Neural cell (in vitro differentiated cells): ENCODE data around the gene AGBL4. TPM values are rescaled to one million over a fixed set of nuclear protein-coding genes. Genes with fewer than 3 reads are reported as not detected.
A peak's percentile ranks its signal among the peaks of the same experiment; 100 is the strongest.

ENCODE experiments used
- H2AFZ ChIP-seq: fragments of 200-600, 300-800 bp; sonication (generic), shearing (Covaris generic); 2 replicates; pipeline ENCODE4 v1.6.0; 2014; ENCODE audit warnings: low read depth, mild to moderate bottlenecking, antibody characterized with exemption, low read length, moderate library complexity
- H3F3A ChIP-seq: fragments of 200-600 bp; shearing (Covaris generic); 2 replicates; pipeline ENCODE4 v1.6.1; 2016; ENCODE audit warnings: mild to moderate bottlenecking, moderate library complexity, mixed read lengths, antibody characterized with exemption, low read length; ENCODE audit not compliant: insufficient read depth, poor library complexity, severe bottlenecking
- H3K27ac ChIP-seq: fragments of 200-600, 300-800 bp; sonication (generic), shearing (Covaris generic); 2 replicates; pipeline ENCODE4 v1.5.1; 2014; ENCODE audit warnings: mild to moderate bottlenecking, low read length, moderate library complexity
- H3K27me3 ChIP-seq: fragments of 300-800, 200-600 bp; sonication (generic), shearing (Covaris generic); 2 replicates; pipeline ENCODE4 v1.6.0; 2014; ENCODE audit warnings: mild to moderate bottlenecking, low read depth, low read length, moderate library complexity; ENCODE audit not compliant: insufficient read depth
- H3K36me3 ChIP-seq: fragments of 300-800, 200-600 bp; sonication (generic), shearing (Covaris generic); 2 replicates; pipeline ENCODE4 v1.5.1; 2014; ENCODE audit warnings: mild to moderate bottlenecking, antibody characterized with exemption, low read length, moderate library complexity; ENCODE audit not compliant: insufficient read depth
- H3K4me2 ChIP-seq: fragments of 300-800, 200-600 bp; sonication (generic), shearing (Covaris generic); 2 replicates; pipeline ENCODE4 v1.6.0; 2014; ENCODE audit warnings: mild to moderate bottlenecking, low read length
- H3K4me3 ChIP-seq: fragments of 300-800, 200-600 bp; sonication (generic), shearing (Covaris generic); 2 replicates; pipeline ENCODE4 v1.5.1; 2014; ENCODE audit warnings: mild to moderate bottlenecking, low read length, moderate library complexity
- H3K79me2 ChIP-seq: fragments of 200-600 bp; shearing (Covaris generic); replicated peaks from 2 replicates; pipeline ENCODE4 v1.6.0; 2014; ENCODE audit warnings: mild to moderate bottlenecking, low read length, moderate library complexity; ENCODE audit not compliant: insufficient read depth
- H3K9ac ChIP-seq: fragments of 300-800, 200-600 bp; sonication (generic), shearing (Covaris generic); 2 replicates; pipeline ENCODE4 v1.6.1; 2016; ENCODE audit warnings: mild to moderate bottlenecking, low read length, mixed read lengths
- H3K9me2 ChIP-seq: fragments of 200-600 bp; shearing (Covaris generic); 2 replicates; pipeline ENCODE4 v1.6.1; 2016; ENCODE audit warnings: mild to moderate bottlenecking, low read length, mixed read lengths; ENCODE audit not compliant: insufficient read depth
- H3K9me3 ChIP-seq: fragments of 200-600, 300-800 bp; sonication (generic), shearing (Covaris generic); 2 replicates; pipeline ENCODE4 v1.6.1; 2016; ENCODE audit warnings: mild to moderate bottlenecking, mixed run types, low read length, moderate library complexity, mixed read lengths
- H4K20me1 ChIP-seq: fragments of 200-600 bp; shearing (Covaris generic); 2 replicates; pipeline ENCODE4 v1.6.1; 2016; ENCODE audit warnings: mild to moderate bottlenecking, mixed run types; ENCODE audit not compliant: insufficient read depth
- CTCF ChIP-seq: fragments of 450-650 bp; IDR thresholded peaks from 2 replicates; pipeline ENCODE4 v1.5.1; 2014; ENCODE audit warnings: antibody characterized with exemption, mild to moderate bottlenecking, moderate library complexity; ENCODE audit not compliant: poor library complexity, severe bottlenecking
- EP300 ChIP-seq: fragments of 450-650 bp; conservative IDR thresholded peaks from 2 replicates; pipeline ENCODE4 v1.6.1; 2014; ENCODE audit warnings: antibody characterized with exemption, mild to moderate bottlenecking, moderate library complexity; ENCODE audit not compliant: poor library complexity, severe bottlenecking
- EZH2 ChIP-seq: fragments of 200-600, 300-800 bp; shearing (Covaris generic), sonication (generic); IDR thresholded peaks from 2 replicates; pipeline ENCODE4 v1.6.1; 2014; ENCODE audit warnings: antibody characterized with exemption, low read length, borderline replicate concordance, mild to moderate bottlenecking; ENCODE audit not compliant: insufficient read depth, poor library complexity, severe bottlenecking
- MXI1 ChIP-seq: fragments of 450-650 bp; conservative IDR thresholded peaks from 2 replicates; pipeline ENCODE4 v1.6.1; 2014; ENCODE audit warnings: antibody characterized with exemption, mild to moderate bottlenecking; ENCODE audit not compliant: poor library complexity, severe bottlenecking
- POLR2AphosphoS5 ChIP-seq: IDR thresholded peaks from 2 replicates; pipeline ENCODE4 v1.6.1; 2012
- RAD21 ChIP-seq: fragments of 450-650 bp; conservative IDR thresholded peaks from 2 replicates; pipeline ENCODE4 v1.6.1; 2014; ENCODE audit warnings: antibody characterized with exemption, mild to moderate bottlenecking, moderate library complexity
- SMC3 ChIP-seq: fragments of 450-650 bp; conservative IDR thresholded peaks from 2 replicates; pipeline ENCODE4 v1.6.1; 2014; ENCODE audit warnings: antibody characterized with exemption, mild to moderate bottlenecking, moderate library complexity; ENCODE audit not compliant: poor library complexity
- TAF1 ChIP-seq: IDR thresholded peaks from 2 replicates; pipeline ENCODE4 v1.6.1; 2012; ENCODE audit warnings: low read depth
- polyA plus RNA-seq: library from polyadenylated mRNA; depleted of rRNA; stranded (reverse); fragments of >200 nt; gene quantifications from 2 replicates; pipeline ENCODE4 v1.2.3, GENCODE V29; 2014
- TF ChIP-seq, protein P1 (sequence below): IDR thresholded peaks from 2 replicates; pipeline ENCODE4 v1.6.1; 2012; ENCODE audit warnings: borderline replicate concordance

AGBL4 gene
- polyA plus RNA-seq, 1 donor from 2014 or later: 1.3 TPM

GRCh38 chr1:48820491-48820890 lies 1203.3 kb downstream of the AGBL4 start:
- no peak overlapping the region for H2AFZ ChIP-seq
- TF ChIP-seq, protein P1, sequence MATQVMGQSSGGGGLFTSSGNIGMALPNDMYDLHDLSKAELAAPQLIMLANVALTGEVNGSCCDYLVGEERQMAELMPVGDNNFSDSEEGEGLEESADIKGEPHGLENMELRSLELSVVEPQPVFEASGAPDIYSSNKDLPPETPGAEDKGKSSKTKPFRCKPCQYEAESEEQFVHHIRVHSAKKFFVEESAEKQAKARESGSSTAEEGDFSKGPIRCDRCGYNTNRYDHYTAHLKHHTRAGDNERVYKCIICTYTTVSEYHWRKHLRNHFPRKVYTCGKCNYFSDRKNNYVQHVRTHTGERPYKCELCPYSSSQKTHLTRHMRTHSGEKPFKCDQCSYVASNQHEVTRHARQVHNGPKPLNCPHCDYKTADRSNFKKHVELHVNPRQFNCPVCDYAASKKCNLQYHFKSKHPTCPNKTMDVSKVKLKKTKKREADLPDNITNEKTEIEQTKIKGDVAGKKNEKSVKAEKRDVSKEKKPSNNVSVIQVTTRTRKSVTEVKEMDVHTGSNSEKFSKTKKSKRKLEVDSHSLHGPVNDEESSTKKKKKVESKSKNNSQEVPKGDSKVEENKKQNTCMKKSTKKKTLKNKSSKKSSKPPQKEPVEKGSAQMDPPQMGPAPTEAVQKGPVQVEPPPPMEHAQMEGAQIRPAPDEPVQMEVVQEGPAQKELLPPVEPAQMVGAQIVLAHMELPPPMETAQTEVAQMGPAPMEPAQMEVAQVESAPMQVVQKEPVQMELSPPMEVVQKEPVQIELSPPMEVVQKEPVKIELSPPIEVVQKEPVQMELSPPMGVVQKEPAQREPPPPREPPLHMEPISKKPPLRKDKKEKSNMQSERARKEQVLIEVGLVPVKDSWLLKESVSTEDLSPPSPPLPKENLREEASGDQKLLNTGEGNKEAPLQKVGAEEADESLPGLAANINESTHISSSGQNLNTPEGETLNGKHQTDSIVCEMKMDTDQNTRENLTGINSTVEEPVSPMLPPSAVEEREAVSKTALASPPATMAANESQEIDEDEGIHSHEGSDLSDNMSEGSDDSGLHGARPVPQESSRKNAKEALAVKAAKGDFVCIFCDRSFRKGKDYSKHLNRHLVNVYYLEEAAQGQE: no peak
- TF ChIP-seq MXI1 (no peak), EZH2 (no peak), SMC3 (no peak), POLR2AphosphoS5 (no peak), TAF1 (no peak), CTCF (no peak), RAD21 (no peak), EP300 (no peak)
- H4K20me1 ChIP-seq: no peaks in the 10 kb centered on the region
- no peak overlapping the region for H3K4me3 ChIP-seq
- H3K79me2 ChIP-seq: no peaks in the 10 kb centered on the region
- H3F3A ChIP-seq: no peaks in the 10 kb centered on the region
- no peak overlapping the region for H3K27ac ChIP-seq
- H3K27me3 ChIP-seq: no peaks in the 10 kb centered on the region
- H3K4me2 ChIP-seq: no peak overlapping the region
- no peaks in the 10 kb centered on the region for H3K36me3 ChIP-seq
- H3K9me3 ChIP-seq: no peaks in the 10 kb centered on the region
- no peaks in the 10 kb centered on the region for H3K9me2 ChIP-seq
- no peak overlapping the region for H3K9ac ChIP-seq

- peak; percentile 42 for TF ChIP-seq SMC3
- peak; percentile 50 for TF ChIP-seq CTCF
- no peak for TF ChIP-seq TAF1
- TF ChIP-seq EP300: no peak
- peak; percentile 44 for TF ChIP-seq RAD21
- TF ChIP-seq, protein P1: no peak
- no peak for TF ChIP-seq POLR2AphosphoS5
- no peak for TF ChIP-seq MXI1
- TF ChIP-seq EZH2: no peak
- Histone ChIP-seq H3F3A (no peaks in the 10 kb centered on the region), H3K27me3 (no peaks in the 10 kb centered on the region), H3K79me2 (no peaks in the 10 kb centered on the region), H2AFZ (no peak overlapping the region), H3K9ac (no peak overlapping the region), H3K9me3 (no peaks in the 10 kb centered on the region), H3K9me2 (no peaks in the 10 kb centered on the region), H3K27ac (no peak overlapping the region), H3K4me2 (no peak overlapping the region), H3K4me3 (no peak overlapping the region), H4K20me1 (no peaks in the 10 kb centered on the region), H3K36me3 (no peaks in the 10 kb centered on the region)
Measured at GRCh38 chr1:48817505-48818114, 1206.1 kb downstream of the AGBL4 start.
